Sigmoid colon (tissue), 4 donors: ENCODE measurements around the gene PLCB1.

Experiments
- POLR2A ChIP-seq, 2 donors: fragments of 450-650 bp; IDR thresholded peaks; one replicate each; pipeline ENCODE4 v1.6.1; 2016; ENCODE audit warnings: antibody characterized with exemption in 2 of 2, mild to moderate bottlenecking in 2 of 2, moderate library complexity in 2 of 2
- POLR2AphosphoS5 ChIP-seq, 4 donors: sonication (generic); formaldehyde crosslinking; IDR thresholded peaks; one replicate each; pipeline ENCODE4 v1.6.1; 2017; ENCODE audit warnings: antibody characterized with exemption in 4 of 4
- TF ChIP-seq, protein P1 (sequence below), 4 experiments: fragments of 450-650 bp in 3 of 4; fragments of 200-600 bp in 1 of 4; IDR thresholded peaks; one replicate each; pipeline ENCODE4 v1.5.1; 2016 to 2019; ENCODE audit warnings: antibody characterized with exemption in 4 of 4, mild to moderate bottlenecking in 3 of 4, moderate library complexity in 2 of 4

DNA sequence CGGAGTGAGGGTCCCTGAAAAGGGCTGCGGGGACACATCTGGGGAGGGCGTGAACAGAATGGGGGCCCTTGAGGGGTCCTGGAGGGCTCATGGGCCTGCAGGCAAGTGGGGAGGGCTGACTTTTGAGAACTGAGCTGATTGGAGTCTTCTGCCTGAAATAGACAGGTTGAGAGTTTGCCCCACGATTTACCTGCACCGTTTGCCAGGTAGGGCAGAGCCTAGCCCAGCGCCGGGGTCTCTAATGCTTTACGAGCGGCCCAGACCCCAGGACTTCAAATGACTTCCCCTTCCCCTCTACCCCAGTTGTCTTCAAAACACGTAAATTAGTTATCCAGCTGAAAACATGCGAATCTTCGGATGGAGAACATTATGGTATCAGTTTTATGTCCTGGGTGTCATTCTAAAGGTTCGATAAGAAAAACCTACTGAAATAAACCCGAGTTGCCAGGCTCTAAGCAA lies 1.3 kb downstream of the PLCB1 start:
- TF ChIP-seq, protein P1, sequence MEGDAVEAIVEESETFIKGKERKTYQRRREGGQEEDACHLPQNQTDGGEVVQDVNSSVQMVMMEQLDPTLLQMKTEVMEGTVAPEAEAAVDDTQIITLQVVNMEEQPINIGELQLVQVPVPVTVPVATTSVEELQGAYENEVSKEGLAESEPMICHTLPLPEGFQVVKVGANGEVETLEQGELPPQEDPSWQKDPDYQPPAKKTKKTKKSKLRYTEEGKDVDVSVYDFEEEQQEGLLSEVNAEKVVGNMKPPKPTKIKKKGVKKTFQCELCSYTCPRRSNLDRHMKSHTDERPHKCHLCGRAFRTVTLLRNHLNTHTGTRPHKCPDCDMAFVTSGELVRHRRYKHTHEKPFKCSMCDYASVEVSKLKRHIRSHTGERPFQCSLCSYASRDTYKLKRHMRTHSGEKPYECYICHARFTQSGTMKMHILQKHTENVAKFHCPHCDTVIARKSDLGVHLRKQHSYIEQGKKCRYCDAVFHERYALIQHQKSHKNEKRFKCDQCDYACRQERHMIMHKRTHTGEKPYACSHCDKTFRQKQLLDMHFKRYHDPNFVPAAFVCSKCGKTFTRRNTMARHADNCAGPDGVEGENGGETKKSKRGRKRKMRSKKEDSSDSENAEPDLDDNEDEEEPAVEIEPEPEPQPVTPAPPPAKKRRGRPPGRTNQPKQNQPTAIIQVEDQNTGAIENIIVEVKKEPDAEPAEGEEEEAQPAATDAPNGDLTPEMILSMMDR (IDR thresholded peaks at IDR 0.05) = no peak
- TF ChIP-seq POLR2A (IDR thresholded peaks at IDR 0.05) = no peak
- TF ChIP-seq POLR2AphosphoS5 (IDR thresholded peaks at IDR 0.05) = no peak
